ENCODE measurements around the gene SCFD2.
A peak's percentile ranks its signal among the peaks of the same experiment; 100 is the strongest.
"Not testable (repeated sequence)": the region's sequence is repeated elsewhere in the genome, so short reads cannot be mapped to it uniquely, and the experiment has no call there.

Gene SCFD2

DNA sequence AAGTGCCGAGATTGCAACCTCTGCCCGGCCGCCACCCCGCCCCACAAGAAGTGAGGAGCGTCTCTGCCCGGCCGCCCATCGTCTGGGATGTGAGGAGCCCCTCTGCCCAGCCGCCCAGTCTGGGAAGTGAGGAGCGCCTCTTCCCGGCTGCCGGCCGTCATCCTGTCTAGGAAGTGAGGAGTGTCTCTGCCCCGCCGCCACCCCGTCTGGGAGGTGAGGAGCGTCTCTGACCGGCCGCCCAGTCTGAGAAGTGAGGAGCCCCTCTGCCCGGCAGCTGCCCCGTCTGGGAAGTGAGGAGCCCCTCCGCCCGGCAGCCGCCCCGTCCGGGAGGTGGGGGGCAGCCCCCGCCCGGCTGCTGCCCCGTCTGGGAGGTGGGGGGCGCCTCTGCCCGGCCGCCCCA lies 226.6 kb downstream of the SCFD2 start:
- not testable (repeated sequence) for DNase-seq (ENCODE audit: low read depth in 2 of 2)

GRCh38 chr4:53137468-53137867 lies 228.4 kb downstream of the SCFD2 start:
- DNase-seq (ENCODE audit: low read depth in 2 of 2) = no peak

DNA sequence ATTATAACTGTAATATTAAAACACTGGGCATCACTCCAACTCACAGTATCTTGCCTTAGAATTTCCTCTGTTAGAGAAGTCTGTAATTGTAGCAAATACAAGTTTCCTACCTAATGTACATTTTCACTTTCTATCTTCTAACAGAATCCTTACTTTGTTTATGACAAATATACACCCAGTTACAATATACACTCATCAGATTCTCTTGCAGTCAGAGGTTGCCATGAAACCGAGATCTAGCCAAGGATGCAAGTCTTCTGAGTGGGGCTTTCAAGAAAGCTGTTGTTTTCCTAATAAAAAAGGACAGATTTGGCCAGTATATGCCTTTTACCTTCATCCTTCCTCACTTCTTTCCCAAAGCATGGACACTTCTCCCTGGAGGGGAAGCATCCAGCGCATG lies 228.9 kb downstream of the SCFD2 start:
- no peak for DNase-seq (ENCODE audit: low read depth in 2 of 2)

GRCh38 chr4:53132132-53132891 lies 233.5 kb downstream of the SCFD2 start:
- DNase-seq (ENCODE audit: low read depth in 2 of 2) = peak in 1 of 2 experiments; percentile 12

GRCh38 chr4:53131562-53131925 lies 234.3 kb downstream of the SCFD2 start:
- no peak for DNase-seq (ENCODE audit: low read depth in 2 of 2)

GRCh38 chr4:53130896-53131561 lies 234.8 kb downstream of the SCFD2 start:
- DNase-seq (ENCODE audit: low read depth in 2 of 2) = no peak

GRCh38 chr4:53128706-53129357 lies 237.0 kb downstream of the SCFD2 start:
- no peak for DNase-seq (ENCODE audit: low read depth in 2 of 2)

GRCh38 chr4:53128231-53128630 lies 237.6 kb downstream of the SCFD2 start:
- no peak for DNase-seq (ENCODE audit: low read depth in 2 of 2)

DNA sequence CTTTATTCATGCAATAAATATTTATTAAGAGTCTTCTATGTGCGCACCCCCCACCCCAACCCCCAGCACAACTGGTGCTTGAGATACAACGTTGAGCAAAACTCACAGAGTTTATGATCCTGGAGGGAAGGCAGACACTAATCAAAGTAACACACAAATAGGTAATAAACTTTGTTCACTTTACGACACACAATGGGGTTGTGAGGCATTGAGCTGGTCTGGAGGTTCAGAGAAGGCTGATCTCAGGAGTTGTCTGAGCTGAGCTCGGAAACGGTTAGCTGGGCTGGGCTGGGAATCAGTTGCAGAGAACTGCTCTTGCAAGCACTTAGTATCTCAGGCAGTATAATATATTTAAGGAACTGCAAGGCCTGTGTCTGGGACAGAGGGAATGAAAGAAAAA lies 238.5 kb downstream of the SCFD2 start:
- no peak for DNase-seq (ENCODE audit: low read depth in 2 of 2)

- no peak for DNase-seq (ENCODE audit: low read depth in 2 of 2)
Observed at GRCh38 chr4:53126099-53126498, 239.8 kb downstream of the SCFD2 start.

GRCh38 chr4:53123819-53124218 lies 242.0 kb downstream of the SCFD2 start:
- no peak for DNase-seq (ENCODE audit: low read depth in 2 of 2)

- no peak for DNase-seq (ENCODE audit: low read depth in 2 of 2)
Observed at GRCh38 chr4:53123171-53123570, 242.7 kb downstream of the SCFD2 start.

DNA sequence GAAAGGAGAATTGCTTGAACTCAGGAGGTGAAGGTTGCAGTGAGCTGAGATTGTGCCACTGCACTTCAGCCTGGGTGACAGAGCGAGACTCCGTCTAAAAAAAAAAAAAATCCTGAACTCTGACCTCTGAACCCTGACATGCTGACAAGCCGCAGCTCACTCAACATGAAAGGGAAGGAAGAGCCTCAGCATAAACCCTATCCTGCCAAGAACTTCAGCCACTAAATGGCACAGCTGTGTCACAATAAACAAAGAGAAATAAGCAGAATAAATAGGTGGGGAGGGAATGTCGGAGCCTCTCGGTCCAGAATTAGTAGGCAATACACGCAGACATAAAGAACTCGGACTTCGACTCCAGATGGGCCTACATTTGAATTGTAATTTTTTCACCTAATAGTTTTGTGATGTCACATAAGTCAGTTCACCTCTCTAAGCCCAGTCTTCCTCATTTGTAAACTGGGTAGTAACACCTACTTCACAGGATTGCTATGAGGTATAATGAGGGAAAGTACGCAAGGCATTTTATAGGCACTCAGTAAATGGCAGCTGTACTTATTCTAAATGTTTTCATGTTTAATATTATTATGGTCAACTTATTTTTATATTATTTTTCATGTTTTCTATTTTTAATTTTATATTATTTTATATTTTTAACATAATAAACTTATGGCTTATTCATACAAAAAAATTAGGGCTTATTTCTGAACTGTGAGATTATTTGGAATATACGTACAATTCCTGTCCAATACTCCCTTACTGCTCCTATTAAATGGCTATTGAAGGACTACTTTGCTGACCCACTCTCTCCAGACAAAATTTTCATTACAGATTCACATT lies 243.4 kb downstream of the SCFD2 start:
- no peak for DNase-seq (ENCODE audit: low read depth in 2 of 2)

DNA sequence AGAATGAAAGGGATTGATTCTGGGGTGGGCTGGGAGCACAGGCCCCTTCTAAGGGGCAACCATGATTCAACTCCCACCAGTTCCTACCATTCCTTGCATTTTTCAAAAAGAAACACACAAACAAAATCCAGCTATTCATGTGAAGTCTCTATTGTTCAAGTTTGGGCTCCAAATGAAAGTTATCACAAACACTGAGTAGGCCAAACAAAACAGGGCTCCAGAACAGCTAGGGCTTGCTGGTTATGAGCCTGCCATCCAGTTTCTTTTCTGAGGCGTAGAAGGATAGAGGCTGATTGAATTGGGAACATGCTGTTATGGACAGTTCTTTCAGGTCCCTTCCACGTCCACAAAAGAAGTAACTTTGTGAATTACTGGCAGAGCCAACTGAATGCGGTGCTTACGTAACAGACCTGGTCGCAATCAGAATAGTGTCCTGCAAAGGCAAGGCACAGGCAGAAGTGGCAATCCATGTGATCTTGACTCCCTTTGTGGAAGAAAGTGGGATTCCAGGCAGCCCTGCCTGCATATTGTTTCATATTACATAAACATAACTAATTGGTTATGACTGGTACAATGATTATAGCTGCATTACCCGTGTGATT lies 244.5 kb downstream of the SCFD2 start:
- DNase-seq (ENCODE audit: low read depth in 2 of 2) = no peak

GRCh38 chr4:53120778-53121177 lies 245.1 kb downstream of the SCFD2 start:
- no peak for DNase-seq (ENCODE audit: low read depth in 2 of 2)

GRCh38 chr4:53119680-53120079 lies 246.2 kb downstream of the SCFD2 start:
- peak; percentile 77 to 78 for DNase-seq (ENCODE audit: low read depth in 2 of 2)

DNA sequence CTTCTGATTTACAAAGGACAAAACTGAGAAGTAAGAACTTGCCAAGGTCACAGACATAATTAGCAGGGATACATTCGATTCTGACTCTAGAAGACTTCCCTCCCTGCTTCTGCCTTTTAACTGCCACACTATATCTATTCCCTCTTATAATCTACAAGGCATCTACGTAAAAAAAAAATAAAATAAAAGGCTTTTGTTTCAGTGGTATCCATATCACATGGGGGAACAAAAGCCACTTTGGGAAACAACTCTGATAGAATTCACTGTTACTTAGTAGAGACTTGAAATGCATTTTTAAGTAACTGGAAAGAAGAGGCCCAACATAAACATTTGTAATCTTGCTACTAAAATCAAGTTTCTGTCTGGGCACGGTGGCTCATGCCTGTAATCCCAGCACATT lies 247.2 kb downstream of the SCFD2 start:
- no peak for DNase-seq (ENCODE audit: low read depth in 2 of 2)

DNA sequence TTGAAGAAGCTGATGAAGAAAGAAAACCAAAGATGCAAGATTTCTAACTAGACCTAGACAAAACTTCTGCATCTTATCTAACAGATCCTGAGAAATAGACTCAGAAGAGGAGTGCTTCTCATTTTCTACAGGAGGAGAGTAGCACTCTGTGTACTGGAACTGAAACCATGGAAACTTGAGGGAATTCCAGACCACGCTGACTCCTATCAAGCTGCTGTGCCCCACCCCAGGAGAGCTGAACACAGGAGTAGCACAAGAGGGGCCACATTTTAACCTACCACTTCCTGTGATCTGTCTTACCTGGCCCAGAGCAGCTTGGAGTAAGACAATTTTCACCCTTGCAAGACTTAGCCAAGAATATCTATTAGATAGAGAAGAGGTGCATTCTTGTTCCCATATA lies 248.9 kb downstream of the SCFD2 start:
- DNase-seq (ENCODE audit: low read depth in 2 of 2) = no peak

DNA sequence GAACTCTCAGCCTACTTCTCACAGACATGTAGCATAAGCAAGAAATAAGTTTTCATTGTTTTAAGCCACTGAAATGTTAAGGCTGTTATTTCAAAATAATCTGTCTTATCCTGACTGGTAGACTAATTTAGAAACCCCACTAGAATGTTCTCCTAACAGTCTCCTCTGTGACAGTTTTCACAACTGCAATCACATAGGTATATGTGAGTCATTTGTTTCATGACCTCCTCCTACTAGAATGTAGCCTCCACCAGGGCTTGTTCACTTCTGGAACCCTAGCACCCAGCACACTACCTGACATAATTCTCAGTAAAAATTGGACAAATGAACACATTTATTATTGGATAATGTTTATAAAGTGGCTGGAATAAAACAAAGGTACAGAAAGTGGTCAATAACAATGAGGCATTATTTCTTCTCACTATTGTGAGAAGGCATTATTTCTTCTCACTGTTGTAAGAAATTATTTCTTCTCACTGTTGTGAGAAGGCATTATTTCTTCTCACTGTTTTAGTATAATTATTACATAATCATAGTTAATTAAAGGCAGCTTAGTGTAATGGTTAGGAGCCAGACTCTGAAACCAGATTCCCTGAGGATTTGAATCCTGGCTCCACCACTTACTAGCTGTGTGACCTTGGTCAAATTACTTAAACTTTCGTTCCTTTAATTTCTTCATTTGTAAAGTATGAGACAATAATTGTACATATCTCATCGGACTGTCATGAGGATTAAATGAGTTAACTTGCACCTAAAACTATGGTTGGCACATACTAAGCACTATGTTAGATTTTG lies 252.2 kb downstream of the SCFD2 start:
- DNase-seq (ENCODE audit: low read depth in 2 of 2) = peak in 1 of 2 experiments; percentile 22

DNA sequence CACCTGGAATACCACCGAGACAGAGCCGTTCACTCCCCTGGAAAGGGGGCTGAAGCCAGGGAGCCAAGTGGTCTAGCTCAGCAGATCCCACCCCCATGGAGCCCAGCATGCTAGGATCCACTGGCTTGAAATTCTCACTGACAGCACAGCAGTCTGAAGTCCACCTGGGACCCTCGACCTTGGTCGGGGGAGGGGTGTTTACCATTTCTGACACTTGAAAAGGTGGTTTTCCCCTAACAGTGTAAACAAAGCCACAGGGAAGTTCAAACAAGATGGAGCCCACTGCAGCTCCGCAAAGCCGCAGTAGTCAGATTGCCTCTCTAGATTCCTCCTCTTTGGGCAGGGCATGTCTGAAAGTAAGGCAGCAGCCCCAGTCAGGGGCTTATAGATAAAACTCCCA lies 260.5 kb downstream of the SCFD2 start:
- no peak for DNase-seq (ENCODE audit: low read depth in 2 of 2)

DNA sequence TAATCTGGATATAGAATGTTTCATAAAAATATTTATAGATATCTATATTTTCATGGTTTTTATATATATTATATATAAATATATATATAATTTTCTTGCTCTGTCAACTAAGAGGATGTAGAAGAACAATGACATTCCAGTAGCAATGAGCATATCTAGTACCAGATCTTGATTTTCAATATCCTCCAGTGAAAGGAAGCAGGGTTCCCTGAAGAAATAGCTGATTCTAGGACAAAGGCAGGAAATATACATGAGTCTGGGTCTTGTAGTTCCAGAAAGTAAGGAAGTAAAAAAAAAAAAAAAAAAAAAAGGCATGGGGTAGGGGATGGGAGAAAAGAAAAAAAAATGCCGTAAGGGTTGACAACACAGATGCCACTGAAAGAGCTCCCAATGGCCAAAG lies 262.4 kb downstream of the SCFD2 start:
- DNase-seq (ENCODE audit: low read depth in 2 of 2) = no peak
